GM23338 (cell line): ENCODE measurements around the gene DENND1B. TPM values are rescaled to one million over a fixed set of nuclear protein-coding genes. Genes with fewer than 3 reads are reported as not detected.
A peak's percentile ranks its signal among the peaks of the same experiment; 100 is the strongest.

Experiments used
- ATAC-seq: fragments of 200-7000 bp; cut with Tn5 transposase; 3 replicates; pipeline ENCODE4 v1.9.1; 2020
- DNase-seq: peaks from one replicate; pipeline ENCODE4 v3.0.0-alpha.2; 2015; ENCODE audit warnings: low spot score
- H2AFZ ChIP-seq: fragments of 200-600 bp; sonication (generic); 2 replicates; pipeline ENCODE4 v1.8.0; 2016; ENCODE audit warnings: antibody characterized with exemption, mild to moderate bottlenecking, moderate library complexity
- H3F3A ChIP-seq: fragments of 200-600 bp; sonication (generic); replicated peaks from 2 replicates; pipeline ENCODE4 v1.8.0; 2017; ENCODE audit warnings: antibody characterized with exemption, mixed run types, low read depth
- H3K27ac ChIP-seq: fragments of 200-600 bp; sonication (generic); 2 replicates; pipeline ENCODE4 v1.6.1; 2016; ENCODE audit warnings: low read depth
- H3K27me3 ChIP-seq: fragments of 200-600 bp; sonication (generic); 2 replicates; pipeline ENCODE4 v1.8.0; 2016; ENCODE audit warnings: mild to moderate bottlenecking, mixed run types, moderate library complexity; ENCODE audit not compliant: insufficient read depth
- H3K36me3 ChIP-seq: fragments of 200-600 bp; sonication (generic); 2 replicates; pipeline ENCODE4 v1.8.0; 2016; ENCODE audit warnings: mild to moderate bottlenecking; ENCODE audit not compliant: insufficient read depth
- H3K4me1 ChIP-seq: fragments of 200-600 bp; sonication (generic); 2 replicates; pipeline ENCODE4 v1.8.0; 2016; ENCODE audit warnings: mild to moderate bottlenecking, moderate library complexity; ENCODE audit not compliant: insufficient read depth
- H3K4me2 ChIP-seq: fragments of 200-600 bp; sonication (generic); 2 replicates; pipeline ENCODE4 v1.7.1; 2017; ENCODE audit warnings: mixed run types
- H3K4me3 ChIP-seq: fragments of 200-600 bp; sonication (generic); 2 replicates; pipeline ENCODE4 v1.6.1; 2016; ENCODE audit warnings: mixed run types
- H3K79me2 ChIP-seq: fragments of 200-600 bp; sonication (generic); replicated peaks from 2 replicates; pipeline ENCODE4 v1.8.0; 2017; ENCODE audit warnings: mild to moderate bottlenecking; ENCODE audit not compliant: insufficient read depth
- H3K9me2 ChIP-seq: fragments of 200-600 bp; sonication (generic); 2 replicates; pipeline ENCODE4 v1.8.0; 2017; ENCODE audit not compliant: insufficient read depth
- H4K20me1 ChIP-seq: fragments of 200-600 bp; sonication (generic); replicated peaks from 2 replicates; pipeline ENCODE4 v1.8.0; 2017; ENCODE audit warnings: mild to moderate bottlenecking; ENCODE audit not compliant: insufficient read depth
- H3K27ac Mint-ChIP-seq: 2 replicates; pipeline ENCODE4 v1.8.0; 2020; ENCODE audit warnings: inconsistent platforms, mild to moderate bottlenecking, moderate library complexity, mixed read lengths
- H3K27me3 Mint-ChIP-seq: 3 replicates; pipeline ENCODE4 v1.8.0; 2022; ENCODE audit warnings: low read depth, mild to moderate bottlenecking, moderate library complexity, mixed read lengths, inconsistent platforms; ENCODE audit not compliant: insufficient read depth, poor library complexity
- H3K36me3 Mint-ChIP-seq: 3 replicates; pipeline ENCODE4 v1.8.0; 2021; ENCODE audit warnings: low read depth, mild to moderate bottlenecking, inconsistent platforms, moderate library complexity, mixed read lengths
- H3K4me1 Mint-ChIP-seq: 3 replicates; pipeline ENCODE4 v1.8.0; 2020; ENCODE audit warnings: mild to moderate bottlenecking, inconsistent platforms, mixed read lengths
- H3K4me3 Mint-ChIP-seq: 3 replicates; pipeline ENCODE4 v1.8.0; 2021; ENCODE audit warnings: moderate library complexity, mild to moderate bottlenecking, inconsistent platforms, mixed read lengths
- H3K9me3 Mint-ChIP-seq: 3 replicates; pipeline ENCODE4 v1.8.0; 2020; ENCODE audit warnings: moderate library complexity, mild to moderate bottlenecking, inconsistent platforms, mixed read lengths
- CREB1 ChIP-seq: fragments of 250-450 bp; sonication (Bioruptor Pico); IDR thresholded peaks from 2 replicates; pipeline ENCODE4 v1.5.0; 2020; ENCODE audit warnings: low read depth, mild to moderate bottlenecking, moderate library complexity
- ETS1 ChIP-seq: IDR thresholded peaks from 2 replicates; pipeline ENCODE4 v1.6.1; 2016; ENCODE audit warnings: antibody characterized with exemption
- EZH2 ChIP-seq: fragments of 200-600 bp; sonication (generic); IDR thresholded peaks from one replicate; pipeline ENCODE4 v1.8.0; 2017; ENCODE audit warnings: antibody characterized with exemption, mild to moderate bottlenecking, low read depth; ENCODE audit not compliant: unreplicated experiment
- EZH2phosphoT487 ChIP-seq: fragments of 200-600 bp; sonication (generic); IDR thresholded peaks from one replicate; pipeline ENCODE4 v1.8.1; 2018; ENCODE audit warnings: antibody characterized with exemption; ENCODE audit not compliant: unreplicated experiment
- NANOG ChIP-seq: IDR thresholded peaks from 2 replicates; pipeline ENCODE4 v1.6.1; 2016; ENCODE audit warnings: antibody characterized with exemption, borderline replicate concordance
- REST ChIP-seq: IDR thresholded peaks from one replicate; pipeline ENCODE4 v1.6.1; 2018; ENCODE audit warnings: antibody characterized with exemption; ENCODE audit not compliant: unreplicated experiment
- STAT1 ChIP-seq: IDR thresholded peaks from one replicate; pipeline ENCODE4 v1.6.1; 2016; ENCODE audit warnings: antibody characterized with exemption; ENCODE audit not compliant: unreplicated experiment
- ZNF114 ChIP-seq: fragments of 250-450 bp; sonication (Bioruptor Pico); IDR thresholded peaks from 2 replicates; pipeline ENCODE4 v1.5.0; 2020; ENCODE audit warnings: mild to moderate bottlenecking, moderate library complexity
- polyA plus RNA-seq: library from polyadenylated mRNA; unstranded; fragments of >200 nt; fragmentation: Nextera tagmentation; extraction: Ambion mirVana; gene quantifications from 2 replicates; pipeline ENCODE4 v1.2.1, GENCODE V29; 2016
- total RNA-seq: library from RNA; depleted of rRNA; stranded (reverse); fragments of >200 nt; shearing (Covaris generic); gene quantifications from 2 replicates; pipeline ENCODE4 v1.2.3, GENCODE V29; 2014

The DENND1B gene
- total and polyA plus RNA-seq, 2 experiments from 2014 or later, result 4.3 to 5.2 TPM

DNA sequence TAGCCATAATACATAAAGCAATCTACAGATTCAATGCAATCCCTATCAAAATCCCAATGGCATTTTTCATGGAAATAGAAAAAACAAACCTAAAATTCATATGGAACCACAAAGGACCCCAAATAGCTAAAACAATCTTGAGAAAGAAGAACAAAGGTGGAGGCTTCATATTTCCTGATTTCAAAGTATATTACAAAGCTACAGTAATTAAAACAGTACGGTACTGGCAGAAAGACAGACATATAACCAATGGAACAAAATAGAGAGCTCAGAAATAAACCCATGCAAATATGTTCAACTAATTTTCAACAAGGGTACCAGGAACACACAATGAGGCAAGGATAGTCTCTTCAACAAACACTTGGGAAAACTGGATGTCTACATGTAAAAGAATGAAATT is 87.0 kb downstream of the DENND1B start:
- H3K79me2 ChIP-seq, result no peaks in the 10 kb centered on the region
- no peaks in the 10 kb centered on the region for H3K27me3 Mint-ChIP-seq
- H3K9me3 Mint-ChIP-seq, result peaks cover 14% of the 10 kb centered on the region
- no peak for ATAC-seq
- H4K20me1 ChIP-seq, result no peaks in the 10 kb centered on the region
- no peak overlapping the region for H3K27ac ChIP-seq
- no peak overlapping the region for H2AFZ ChIP-seq
- H3K27ac Mint-ChIP-seq, result no peak overlapping the region
- no peak for DNase-seq
- H3K4me3 Mint-ChIP-seq, result no peak overlapping the region
- H3K36me3 ChIP-seq, result 0 out of 2 replicates have a peak, but pooled peaks cover 4% of the 10 kb centered on the region
- H3K9me2 ChIP-seq, result no peaks in the 10 kb centered on the region
- no peaks in the 10 kb centered on the region for H3F3A ChIP-seq
- peaks cover 13% of the 10 kb centered on the region; the same call in 2 of the 3 replicates for H3K36me3 Mint-ChIP-seq
- H3K27me3 ChIP-seq, result no peaks in the 10 kb centered on the region
- H3K4me3 ChIP-seq, result no peak overlapping the region
- H3K4me1 ChIP-seq, result peaks cover 9% of the 10 kb centered on the region; the same call in 1 of the 2 replicates
- peaks cover 15% of the 10 kb centered on the region; the same call in 2 of the 3 replicates for H3K4me1 Mint-ChIP-seq
- no peak for TF ChIP-seq REST
- no peak for TF ChIP-seq STAT1
- no peak for TF ChIP-seq CREB1 (CRISPR knock-in tag)
- TF ChIP-seq NANOG, result no peak
- no peak for TF ChIP-seq EZH2phosphoT487
- no peak for TF ChIP-seq ETS1
- TF ChIP-seq ZNF114 (CRISPR knock-in tag), result no peak
- H3K4me2 ChIP-seq, result no peak overlapping the region

DNA sequence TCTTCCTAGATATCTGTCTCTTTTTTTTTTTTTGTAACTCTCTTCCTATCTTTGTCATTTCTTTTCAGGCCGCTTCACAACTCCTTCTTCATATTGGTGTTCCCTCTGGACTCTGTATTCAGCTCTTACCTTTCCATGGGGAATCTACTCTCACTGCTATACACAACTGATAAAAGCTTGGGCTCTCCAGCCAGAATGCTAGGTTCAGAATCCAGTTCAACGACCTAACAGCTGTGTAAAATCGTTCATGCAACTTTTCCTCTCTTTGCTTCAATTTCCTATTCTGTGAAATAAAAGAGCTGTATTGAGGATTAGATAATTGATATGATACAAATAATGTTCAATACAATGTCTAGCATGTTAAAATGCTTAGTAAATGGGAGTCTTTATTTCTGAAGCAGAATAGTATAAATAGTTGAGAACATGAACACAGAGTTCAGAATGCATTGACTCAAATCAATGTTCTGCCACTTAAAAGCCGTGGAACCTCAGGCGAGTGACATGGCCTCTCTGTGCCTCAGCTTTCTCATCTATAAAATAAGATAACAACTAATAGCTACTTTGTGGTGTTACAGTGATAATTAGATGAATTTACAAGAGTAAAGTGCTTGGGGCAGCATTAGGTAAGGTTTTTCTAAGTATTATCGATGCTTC is 88.5 kb downstream of the DENND1B start:
- Mint-ChIP-seq H3K27ac (0 out of 2 replicates have a peak overlapping the region, but pooled peaks have one; percentile 5), H3K36me3 (peaks cover 13% of the 10 kb centered on the region; the same call in 2 of the 3 replicates), H3K27me3 (no peaks in the 10 kb centered on the region), H3K4me1 (peaks cover 23% of the 10 kb centered on the region), H3K9me3 (peaks cover 14% of the 10 kb centered on the region), H3K4me3 (no peak overlapping the region)
- H3K4me2 ChIP-seq, result no peak overlapping the region
- H3K36me3 ChIP-seq, result 0 out of 2 replicates have a peak, but pooled peaks cover 4% of the 10 kb centered on the region
- H3K4me3 ChIP-seq, result no peak overlapping the region
- H3K27me3 ChIP-seq, result no peaks in the 10 kb centered on the region
- H2AFZ ChIP-seq, result no peak overlapping the region
- no peaks in the 10 kb centered on the region for H3F3A ChIP-seq
- DNase-seq (no peak), ATAC-seq (no peak)
- peaks cover 9% of the 10 kb centered on the region; the same call in 1 of the 2 replicates for H3K4me1 ChIP-seq
- no peaks in the 10 kb centered on the region for H3K79me2 ChIP-seq
- TF ChIP-seq STAT1 (no peak), EZH2 (no peak)
- H3K27ac ChIP-seq, result no peak overlapping the region
- no peaks in the 10 kb centered on the region for H3K9me2 ChIP-seq
- H4K20me1 ChIP-seq, result no peaks in the 10 kb centered on the region
